HG02938 (cell line): ENCODE data around the gene PARP2.
"Not testable (repeated sequence)": the region's sequence is repeated elsewhere in the genome, so short reads cannot be mapped to it uniquely, and the experiment has no call there.

Source experiments
- ATAC-seq: cut with Tn5 transposase; IDR thresholded peaks from one replicate; pipeline ENCODE4 v1.9.1; 2021; ENCODE audit warnings: mild to moderate bottlenecking, moderate library complexity; ENCODE audit not compliant: unreplicated experiment

Gene PARP2

GRCh38 chr14:20346713-20347112 is 3.3 kb downstream of the PARP2 start:
- no peak for ATAC-seq

GRCh38 chr14:20347747-20348146 is 4.3 kb downstream of the PARP2 start:
- no peak for ATAC-seq

GRCh38 chr14:20350282-20350681 is 6.8 kb downstream of the PARP2 start:
- ATAC-seq = no peak

- ATAC-seq = no peak
Observed at GRCh38 chr14:20350860-20351259, 7.4 kb downstream of the PARP2 start.

GRCh38 chr14:20356422-20356821 is 13.0 kb downstream of the PARP2 start:
- no peak for ATAC-seq

GRCh38 chr14:20358474-20358873 is 15.0 kb downstream of the PARP2 start:
- not testable (repeated sequence) for ATAC-seq

- no peak for ATAC-seq
Observed at GRCh38 chr14:20365928-20366327, 22.5 kb downstream of the PARP2 start.

GRCh38 chr14:20372796-20373195 is 29.4 kb downstream of the PARP2 start:
- no peak for ATAC-seq

- no peak for ATAC-seq
Observed at GRCh38 chr14:20375471-20375870, 32.0 kb downstream of the PARP2 start.

- ATAC-seq = no peak
Observed at GRCh38 chr14:20376071-20376588, 32.7 kb downstream of the PARP2 start.

- no peak for ATAC-seq
Observed at GRCh38 chr14:20377171-20377570, 33.7 kb downstream of the PARP2 start.

- ATAC-seq = no peak
Observed at GRCh38 chr14:20379743-20380142, 36.3 kb downstream of the PARP2 start.

GRCh38 chr14:20380681-20381080 is 37.2 kb downstream of the PARP2 start:
- ATAC-seq = no peak

- no peak for ATAC-seq
Observed at GRCh38 chr14:20381341-20381740, 37.9 kb downstream of the PARP2 start.

- no peak for ATAC-seq
Observed at GRCh38 chr14:20382526-20382925, 39.1 kb downstream of the PARP2 start.

GRCh38 chr14:20383032-20383431 is 39.6 kb downstream of the PARP2 start:
- ATAC-seq = no peak

- ATAC-seq = no peak
Observed at GRCh38 chr14:20383636-20384035, 40.2 kb downstream of the PARP2 start.

- no peak for ATAC-seq
Observed at GRCh38 chr14:20384321-20384720, 40.9 kb downstream of the PARP2 start.

GRCh38 chr14:20384886-20385285 is 41.5 kb downstream of the PARP2 start:
- ATAC-seq = no peak

GRCh38 chr14:20386276-20386855 is 42.9 kb downstream of the PARP2 start:
- no peak for ATAC-seq

- no peak for ATAC-seq
Observed at GRCh38 chr14:20387576-20387975, 44.1 kb downstream of the PARP2 start.

- no peak for ATAC-seq
Observed at GRCh38 chr14:20388159-20388558, 44.7 kb downstream of the PARP2 start.

GRCh38 chr14:20391505-20391904 is 48.1 kb downstream of the PARP2 start:
- no peak for ATAC-seq
